Caco-2 (cell line): Measurements from ENCODE around the gene EVI2B. TPM values are rescaled to one million over a fixed set of nuclear protein-coding genes. Genes with fewer than 3 reads are reported as not detected.

Source experiments
- BruUV-seq: library from RNA; stranded (reverse); fragments of 400-500 nt; replicated peaks from 2 replicates; lab custom pipeline; 2021; lab: Mats Ljungman, UMichigan
- CTCF ChIA-PET: fragments of 300-600 bp; sonication (Branson Sonifier 250); formaldehyde crosslinking; loops from one replicate; lab custom pipeline; 2022; ENCODE audit warnings: antibody characterized with exemption; lab: Charles Lee
- POLR2A ChIA-PET: fragments of 300-600 bp; sonication (Branson Sonifier 250); formaldehyde crosslinking; loops from one replicate; lab custom pipeline; 2022; ENCODE audit warnings: antibody characterized with exemption; lab: Charles Lee
- DNase-seq, 2 experiments: peaks; one replicate each; pipeline versions ENCODE4 v3.0.0 to v3.0.0-alpha.2; 2020 to 2022
- H3K27me3 ChIP-seq: replicated peaks from 2 replicates; pipeline ENCODE4 v1.6.0; 2011; ENCODE audit warnings: low read length; ENCODE audit not compliant: control insufficient read depth, insufficient read depth
- H3K36me3 ChIP-seq: 2 replicates; pipeline ENCODE4 v1.5.1; 2011; ENCODE audit warnings: low read length; ENCODE audit not compliant: control insufficient read depth, insufficient read depth
- H3K4me1 ChIP-seq: fragments of 250-450 bp; sonication (Bioruptor Pico); 2 replicates; pipeline ENCODE4 v1.5.1; 2020; ENCODE audit warnings: mild to moderate bottlenecking
- H3K4me3 ChIP-seq: 2 replicates; pipeline ENCODE4 v1.5.1; 2011; ENCODE audit warnings: low read depth, mild to moderate bottlenecking, control low read depth, low read length
- H3K9me3 ChIP-seq: fragments of 250-450 bp; sonication (Bioruptor Pico); 2 replicates; pipeline ENCODE4 v1.5.1; 2020; ENCODE audit warnings: mild to moderate bottlenecking, moderate library complexity
- H3K27ac Mint-ChIP-seq: one replicate; pipeline ENCODE4 v1.8.0; 2022; ENCODE audit warnings: mixed read lengths; ENCODE audit not compliant: unreplicated experiment
- H3K27me3 Mint-ChIP-seq: one replicate; pipeline ENCODE4 v1.8.0; 2022; ENCODE audit warnings: mixed read lengths; ENCODE audit not compliant: insufficient read depth, unreplicated experiment
- H3K36me3 Mint-ChIP-seq: one replicate; pipeline ENCODE4 v1.8.0; 2022; ENCODE audit warnings: mild to moderate bottlenecking, mixed read lengths; ENCODE audit not compliant: insufficient read depth, unreplicated experiment
- H3K4me1 Mint-ChIP-seq: one replicate; pipeline ENCODE4 v1.8.0; 2022; ENCODE audit warnings: low read depth, mixed read lengths; ENCODE audit not compliant: unreplicated experiment
- H3K4me3 Mint-ChIP-seq: one replicate; pipeline ENCODE4 v1.8.0; 2022; ENCODE audit warnings: mild to moderate bottlenecking, moderate library complexity, mixed read lengths; ENCODE audit not compliant: unreplicated experiment
- H3K9me3 Mint-ChIP-seq: one replicate; pipeline ENCODE4 v1.8.0; 2022; ENCODE audit warnings: mixed read lengths; ENCODE audit not compliant: unreplicated experiment
- CTCF ChIP-seq, 2 experiments: fragments of 200-600 bp in 1 of 2; IDR thresholded peaks; 1 replicate in 1 of 2; 2 replicates in 1 of 2; pipeline versions ENCODE4 v1.5.1 to v1.8.0; 2011 to 2022; ENCODE audit warnings: antibody characterized with exemption in 1 of 2, control low read depth in 1 of 2, inconsistent platforms in 1 of 2, low read depth in 1 of 2, low read length in 1 of 2, mild to moderate bottlenecking in 1 of 2, moderate library complexity in 1 of 2; ENCODE audit not compliant: insufficient read depth in 1 of 2, severe bottlenecking in 1 of 2, unreplicated experiment in 1 of 2
- intact Hi-C: fragments of 100-400 bp; cut with micrococcal nuclease; formaldehyde crosslinking; loops from one replicate; pipeline ENCODE4 v1.10.0; 2022; ENCODE audit not compliant: unreplicated experiment
- total RNA-seq: library from RNA; stranded (reverse); gene quantifications from 2 replicates; pipeline ENCODE4 v1.2.3, GENCODE V29; 2022

Gene EVI2B
- total RNA-seq, 1 experiment from 2014 or later = not detected

- Mint-ChIP-seq H3K4me1 (no peaks in the 10 kb centered on the region), H3K36me3 (no peaks in the 10 kb centered on the region), H3K4me3 (no peak overlapping the region), H3K27ac (no peak overlapping the region), H3K9me3 (no peaks in the 10 kb centered on the region), H3K27me3 (no peaks in the 10 kb centered on the region)
- no peaks in the 10 kb centered on the region for H3K4me1 ChIP-seq
- BruUV-seq = no TSS peak
- ChIA-PET POLR2A (no interaction called here), CTCF (no interaction called here)
- H3K4me3 ChIP-seq = no peak overlapping the region
- no peaks in the 10 kb centered on the region for H3K27me3 ChIP-seq
- DNase-seq = no peak
- intact Hi-C loops = no loop called here
- no peak for TF ChIP-seq CTCF (IDR thresholded peaks at IDR 0.05; ENCODE audit: insufficient read depth in 1 of 2, low read depth in 1 of 2, low read length in 1 of 2, severe bottlenecking in 1 of 2, unreplicated experiment in 1 of 2)
- H3K9me3 ChIP-seq = no peaks in the 10 kb centered on the region
- H3K36me3 ChIP-seq = no peaks in the 10 kb centered on the region
Measured at GRCh38 chr17:31299624-31300023, 14.2 kb downstream of the EVI2B start.

GRCh38 chr17:31297090-31297489 lies 16.8 kb downstream of the EVI2B start, which contains the start of gene OMG:
TSS of gene OMG (minus strand) at chr17:31297239. CDS start at chr17:31296331, 908 bp downstream.
- peaks cover 10% of the 10 kb centered on the region for H3K36me3 Mint-ChIP-seq
- no peak for DNase-seq
- BruUV-seq = no TSS peak
- Histone ChIP-seq H3K9me3 (no peaks in the 10 kb centered on the region), H3K36me3 (no peaks in the 10 kb centered on the region), H3K4me1 (no peaks in the 10 kb centered on the region), H3K27me3 (no peaks in the 10 kb centered on the region), H3K4me3 (no peak within 1 kb of the TSS)
- ChIA-PET POLR2A (no interaction called here), CTCF (no interaction called here)
- intact Hi-C loops = no loop called here
- H3K27me3 Mint-ChIP-seq = no peaks in the 10 kb centered on the region
- no peaks in the 10 kb centered on the region for H3K4me1 Mint-ChIP-seq
- no peak within 1 kb of the TSS for H3K4me3 Mint-ChIP-seq
- no peaks in the 10 kb centered on the region for H3K9me3 Mint-ChIP-seq
- no peak within 1 kb of the TSS for H3K27ac Mint-ChIP-seq
- TF ChIP-seq CTCF (IDR thresholded peaks at IDR 0.05; ENCODE audit: insufficient read depth in 1 of 2, low read depth in 1 of 2, low read length in 1 of 2, severe bottlenecking in 1 of 2, unreplicated experiment in 1 of 2) = no peak

- Mint-ChIP-seq H3K27ac (no peak overlapping the region), H3K27me3 (no peaks in the 10 kb centered on the region), H3K36me3 (peaks cover 16% of the 10 kb centered on the region), H3K4me3 (no peak overlapping the region), H3K9me3 (no peaks in the 10 kb centered on the region), H3K4me1 (no peaks in the 10 kb centered on the region)
- Histone ChIP-seq H3K4me3 (no peak overlapping the region), H3K36me3 (no peaks in the 10 kb centered on the region), H3K4me1 (no peaks in the 10 kb centered on the region), H3K27me3 (no peaks in the 10 kb centered on the region), H3K9me3 (no peaks in the 10 kb centered on the region)
- ChIA-PET POLR2A (no interaction called here), CTCF (no interaction called here)
- no peak for DNase-seq
- no TSS peak for BruUV-seq
- no peak for TF ChIP-seq CTCF (IDR thresholded peaks at IDR 0.05; ENCODE audit: insufficient read depth in 1 of 2, low read depth in 1 of 2, low read length in 1 of 2, severe bottlenecking in 1 of 2, unreplicated experiment in 1 of 2)
- intact Hi-C loops = no loop called here
Measured at GRCh38 chr17:31296142-31296541, 17.7 kb downstream of the EVI2B start.
